Hematopoietic multipotent progenitor cell treated with erythropoietin and hydrocortisone succinate and interleukin-3 and kit ligand, for 17 days (in vitro differentiated cells): Measurements from ENCODE around the gene RAB31.
"Not testable (repeated sequence)": the region's sequence is repeated elsewhere in the genome, so short reads cannot be mapped to it uniquely, and the experiment has no call there.

Source experiments
- DNase-seq: peaks from one replicate; pipeline ENCODE4 v3.0.0-alpha.2; 2015; ENCODE audit warnings: low spot score

Gene RAB31

GRCh38 chr18:9841752-9842151 lies 133.7 kb downstream of the RAB31 start:
- no peak for DNase-seq

GRCh38 chr18:9842448-9842847 lies 134.3 kb downstream of the RAB31 start:
- no peak for DNase-seq

DNA sequence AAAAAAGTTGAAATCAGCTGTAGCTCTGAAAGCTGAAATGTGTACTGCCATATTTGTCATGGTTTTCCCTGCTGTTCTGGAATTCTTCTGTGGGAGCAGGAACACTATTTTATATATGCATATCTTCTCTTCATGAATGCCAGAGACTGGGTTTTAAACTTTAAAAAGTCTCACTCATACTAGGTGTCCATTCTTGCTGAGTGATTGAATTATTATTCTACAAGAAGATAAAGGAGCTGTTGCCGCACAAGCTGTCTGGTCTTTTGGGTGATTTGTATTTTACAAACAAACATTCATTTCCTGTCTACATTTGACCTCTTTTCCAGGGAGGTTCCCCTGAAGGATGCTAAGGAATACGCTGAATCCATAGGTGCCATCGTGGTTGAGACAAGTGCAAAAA lies 137.2 kb downstream of the RAB31 start:
- DNase-seq: no peak

DNA sequence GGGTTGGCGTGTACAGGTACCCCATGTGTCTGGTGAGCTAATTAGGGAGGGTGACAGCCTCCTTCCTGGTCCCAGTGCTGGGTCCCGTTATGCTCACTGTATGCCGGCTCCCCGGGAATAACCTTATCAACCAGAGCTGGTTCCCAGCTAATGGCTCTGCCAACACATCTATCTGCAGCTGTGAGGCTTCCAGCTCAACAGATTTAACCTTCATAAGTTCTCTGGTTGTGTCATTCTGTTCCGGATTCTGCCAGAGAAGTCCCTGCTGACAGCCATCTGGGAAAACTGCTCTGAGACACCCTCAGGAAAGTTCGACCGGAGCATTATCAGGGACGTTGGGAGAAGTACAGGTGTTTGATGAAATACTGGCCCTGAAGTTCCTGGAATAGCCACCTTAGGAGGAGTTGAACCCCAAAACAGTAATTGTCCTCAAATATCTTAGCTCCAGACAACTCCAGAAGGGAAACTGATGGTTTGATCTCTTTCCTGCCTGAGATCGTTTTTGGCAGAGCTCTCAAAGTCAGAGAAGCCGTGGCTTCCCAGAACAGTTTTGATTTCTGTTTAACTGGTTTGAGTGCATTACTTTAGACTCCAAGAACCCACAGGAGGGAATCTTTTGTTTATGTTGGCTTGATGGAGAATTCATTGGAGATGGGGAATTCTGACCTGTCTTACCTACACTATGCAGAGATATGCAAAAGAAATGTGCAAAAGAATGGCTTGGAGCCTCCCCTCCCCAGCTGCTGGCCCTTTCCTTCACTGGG lies 138.2 kb downstream of the RAB31 start:
- DNase-seq: no peak

DNA sequence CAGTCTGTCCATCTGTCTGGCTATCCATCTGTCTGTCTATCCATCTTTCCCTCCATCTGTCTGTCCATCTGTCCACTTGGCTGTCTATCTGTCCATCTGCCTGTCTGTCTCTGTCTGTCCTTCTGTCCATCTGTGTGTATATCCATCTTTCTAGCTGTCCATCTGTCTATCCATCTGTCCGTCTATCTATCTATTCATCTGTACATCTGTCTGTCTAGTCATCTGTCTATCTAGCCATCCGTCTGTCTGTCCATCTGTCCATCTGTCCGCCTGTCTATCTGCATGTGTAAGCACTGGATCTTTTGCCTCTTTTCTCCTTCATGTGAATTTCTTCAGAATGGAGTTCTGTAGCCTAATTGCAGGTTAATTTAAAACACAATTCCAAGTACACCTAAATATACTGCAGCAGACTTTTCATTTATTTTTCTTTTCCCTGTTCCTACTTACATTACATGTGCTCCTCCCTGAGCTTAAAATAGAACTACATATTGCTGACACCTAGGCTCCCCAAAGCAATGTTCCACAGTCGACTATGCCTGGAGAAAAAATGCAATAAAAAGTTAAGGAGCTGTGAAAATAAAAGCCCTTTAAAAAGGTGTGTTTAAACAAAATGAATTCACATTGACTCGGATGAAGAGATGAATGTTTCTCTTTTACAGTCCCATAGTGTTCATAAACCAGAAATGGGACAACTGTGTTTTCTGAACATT lies 140.2 kb downstream of the RAB31 start:
- DNase-seq: no peak

DNA sequence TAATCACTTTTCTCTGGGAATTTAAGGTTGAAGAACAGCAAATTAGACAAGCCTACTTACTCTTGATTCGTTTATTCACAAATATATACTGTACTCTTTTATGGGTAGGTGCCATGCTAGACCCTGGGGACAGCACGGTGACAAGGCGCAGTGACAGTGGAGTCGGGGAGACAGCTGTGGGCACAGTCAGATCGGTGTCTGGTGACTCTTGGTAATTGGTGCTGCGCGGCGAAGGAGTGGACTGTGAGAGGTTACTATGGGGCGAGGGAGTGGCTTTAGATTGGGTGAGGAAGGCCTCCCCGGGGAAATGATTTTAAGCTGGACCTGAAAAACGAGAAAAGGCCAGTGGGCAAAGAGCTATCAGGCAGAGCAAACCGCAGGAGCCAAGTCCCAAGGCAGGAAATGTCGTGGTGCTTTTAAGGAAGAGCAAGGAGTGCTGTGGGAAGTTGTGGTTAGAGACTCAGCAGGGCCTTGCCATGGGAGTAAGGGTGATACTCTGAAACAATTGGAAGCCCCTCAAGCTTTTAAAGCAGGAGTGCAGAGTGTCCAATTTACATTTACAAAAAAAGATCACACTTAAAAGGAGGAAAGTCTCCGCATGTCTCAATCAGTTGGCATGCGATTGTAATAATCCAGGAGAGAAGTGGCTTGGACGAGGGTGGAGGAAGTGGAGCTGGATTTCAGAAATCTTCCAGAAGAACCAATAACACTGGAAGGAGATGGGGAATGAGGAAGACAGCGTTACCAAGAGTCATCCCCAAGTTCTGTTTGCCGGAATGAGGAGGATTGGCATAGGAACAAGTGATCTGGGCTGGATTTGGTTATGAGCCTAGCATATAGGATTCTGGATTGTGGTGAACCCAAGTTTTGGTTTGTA lies 141.5 kb downstream of the RAB31 start:
- DNase-seq: peak; percentile 80

DNA sequence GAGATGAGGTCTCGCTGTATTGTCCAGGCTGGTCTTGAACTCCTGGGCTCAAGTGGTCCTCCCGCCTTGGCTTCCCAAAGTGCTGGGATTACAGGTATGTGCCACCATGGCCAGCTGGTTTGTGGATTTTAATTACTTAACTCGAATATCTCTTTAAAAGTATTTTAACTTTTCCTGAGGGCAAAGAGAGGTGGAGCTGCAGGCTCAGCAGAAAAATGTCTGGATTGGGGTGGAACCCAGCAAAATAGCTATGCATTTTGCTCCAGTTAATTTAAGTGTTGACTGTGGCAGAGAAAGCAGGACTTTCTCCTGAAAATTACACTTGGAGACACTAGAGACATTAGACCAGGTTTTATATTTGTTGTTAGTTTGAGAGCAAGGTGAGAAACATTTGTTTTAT lies 142.2 kb downstream of the RAB31 start:
- DNase-seq: no peak

DNA sequence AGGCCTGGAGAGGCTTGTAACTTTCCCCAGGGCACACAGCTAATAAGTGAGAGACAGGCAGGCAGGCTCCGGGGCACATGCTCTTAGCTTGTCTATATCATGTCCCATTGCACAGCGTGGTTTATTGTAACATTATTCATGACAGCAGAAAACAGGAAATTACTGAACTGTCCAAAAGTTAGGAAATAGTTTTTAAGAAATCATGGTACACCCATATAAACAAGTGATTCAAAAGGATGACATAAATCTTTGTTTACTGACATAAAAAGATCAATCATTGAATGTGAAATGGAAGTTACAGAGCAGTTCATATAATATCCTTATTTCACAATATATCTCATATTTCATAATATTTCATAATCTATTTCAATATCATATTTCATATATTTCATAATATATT lies 143.4 kb downstream of the RAB31 start:
- no peak for DNase-seq

GRCh38 chr18:9852266-9853081 lies 144.4 kb downstream of the RAB31 start:
- no peak for DNase-seq

DNA sequence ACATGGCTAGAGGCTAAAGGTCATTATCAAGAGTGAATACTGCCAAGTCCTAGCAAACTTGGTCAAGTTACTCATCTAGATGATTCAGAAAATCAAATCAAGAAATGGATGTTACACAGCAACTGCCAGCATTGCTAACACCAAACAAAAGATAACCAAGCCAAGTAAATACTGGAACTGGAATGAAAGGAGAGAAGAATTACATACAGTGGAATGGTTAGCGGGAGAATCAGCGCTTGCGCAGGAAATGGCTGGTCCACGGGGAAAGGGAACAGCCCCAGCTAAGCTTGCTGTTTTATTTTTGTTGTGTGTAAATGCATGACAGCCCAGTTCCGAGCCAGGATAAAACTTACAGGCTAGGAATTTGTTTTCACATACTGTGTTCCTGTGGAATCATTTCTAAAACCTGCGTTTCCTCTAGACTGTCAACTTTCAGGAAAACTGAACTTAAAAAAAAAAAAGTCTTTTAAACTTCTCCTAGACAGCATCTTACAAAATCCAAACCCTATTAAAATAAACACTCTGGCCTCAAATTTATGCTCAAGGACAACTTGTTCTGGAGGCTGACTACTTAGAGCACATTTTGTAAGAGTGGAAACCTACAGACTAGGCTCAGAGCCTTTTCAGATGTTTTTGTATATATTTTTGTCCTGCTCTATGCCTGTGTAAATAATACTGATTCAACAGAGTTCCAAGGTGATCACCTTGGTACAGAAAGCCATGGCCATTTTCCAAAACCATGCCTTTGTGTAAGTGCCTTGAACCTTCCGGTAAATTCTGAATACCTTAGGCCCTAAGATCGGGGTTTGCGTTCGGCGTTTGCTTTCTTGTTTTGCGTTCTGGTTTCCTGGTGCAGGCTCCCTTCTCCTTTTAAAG lies 146.9 kb downstream of the RAB31 start:
- no peak for DNase-seq

DNA sequence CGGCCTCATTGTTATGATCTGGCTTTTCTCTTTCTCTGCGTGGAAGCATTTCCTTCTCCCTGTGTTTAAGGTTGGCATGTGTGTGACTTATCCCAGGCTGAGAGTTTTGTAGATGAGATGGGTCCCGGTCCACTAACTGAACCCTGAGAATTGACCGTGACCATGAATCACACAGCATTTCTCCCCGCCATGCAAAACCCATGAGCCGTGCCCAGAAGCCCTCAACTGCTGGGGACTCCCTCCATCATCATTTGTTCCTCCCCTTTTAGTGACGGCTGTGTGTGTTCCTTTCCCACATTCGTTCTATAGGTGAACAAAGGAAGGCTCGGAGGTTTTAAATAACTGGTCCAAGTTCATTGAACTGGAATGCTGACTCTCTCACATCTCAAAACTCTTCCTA lies 147.6 kb downstream of the RAB31 start:
- no peak for DNase-seq

GRCh38 chr18:9856092-9856491 lies 148.0 kb downstream of the RAB31 start:
- DNase-seq: no peak

- DNase-seq: not testable (repeated sequence)
Measured at GRCh38 chr18:9857479-9857998, 149.4 kb downstream of the RAB31 start.

GRCh38 chr18:9858642-9859041 lies 150.5 kb downstream of the RAB31 start:
- no peak for DNase-seq

- DNase-seq: no peak
Measured at GRCh38 chr18:9859232-9859631, 151.1 kb downstream of the RAB31 start.

- DNase-seq: no peak
Measured at GRCh38 chr18:9860682-9861081, 152.6 kb downstream of the RAB31 start.

GRCh38 chr18:9861157-9861556 lies 153.1 kb downstream of the RAB31 start:
- no peak for DNase-seq

DNA sequence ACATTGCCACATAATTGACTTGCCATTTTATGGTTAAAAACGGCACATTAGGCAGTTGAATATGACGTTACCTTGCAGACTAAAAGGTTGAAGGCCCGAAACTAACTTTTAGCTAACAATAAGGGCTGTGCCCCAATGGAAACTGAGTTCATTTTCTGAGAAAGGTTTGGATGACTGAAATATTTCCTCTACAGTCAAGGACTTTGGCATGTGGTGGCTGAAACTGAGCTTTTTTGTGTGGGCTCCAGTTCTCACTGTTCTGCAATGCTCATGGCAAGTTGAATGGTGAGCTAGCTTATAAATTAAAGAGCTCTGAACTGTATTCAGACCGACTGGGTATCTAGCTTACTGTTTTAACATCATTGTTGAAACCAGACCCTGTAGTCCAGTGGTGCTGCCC lies 153.8 kb downstream of the RAB31 start:
- DNase-seq: no peak

- DNase-seq: no peak
Measured at GRCh38 chr18:9862686-9863085, 154.6 kb downstream of the RAB31 start.

- DNase-seq: no peak
Measured at GRCh38 chr18:9863282-9863681, 155.2 kb downstream of the RAB31 start.
